Astrocyte (in vitro differentiated cells and primary cell): ENCODE data around the gene CD3G.

ENCODE experiments used
- EZH2 ChIP-seq: IDR thresholded peaks from 2 replicates; pipeline ENCODE4 v1.6.1; 2012; ENCODE audit warnings: mild to moderate bottlenecking, low read length, inconsistent platforms; ENCODE audit not compliant: insufficient read depth
- TF ChIP-seq, protein P1 (sequence below): IDR thresholded peaks from 2 replicates; pipeline ENCODE4 v1.5.1; 2011; ENCODE audit warnings: low read depth, mild to moderate bottlenecking, inconsistent platforms, low read length, moderate library complexity; ENCODE audit not compliant: insufficient read depth

DNA sequence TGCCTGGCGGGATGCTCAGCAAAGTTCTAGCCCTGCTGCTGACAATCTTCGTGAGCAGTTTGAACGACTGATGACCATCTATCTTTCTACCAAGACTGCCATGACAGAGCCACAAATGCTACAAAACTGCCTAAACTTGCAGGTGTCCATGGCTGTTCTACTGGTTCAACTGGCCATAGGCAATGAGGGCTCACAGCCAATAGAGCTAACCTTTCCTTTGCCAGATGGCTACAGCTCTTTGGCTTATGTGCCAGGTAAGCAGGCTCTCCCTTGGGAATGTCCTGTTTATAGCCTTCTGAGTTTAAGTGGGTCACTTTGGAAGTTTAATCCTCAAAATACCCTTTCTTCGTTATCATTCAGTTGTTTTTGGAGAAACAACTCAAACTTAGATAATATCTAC is 35.4 kb downstream of the CD3G start:
- TF ChIP-seq, protein P1, sequence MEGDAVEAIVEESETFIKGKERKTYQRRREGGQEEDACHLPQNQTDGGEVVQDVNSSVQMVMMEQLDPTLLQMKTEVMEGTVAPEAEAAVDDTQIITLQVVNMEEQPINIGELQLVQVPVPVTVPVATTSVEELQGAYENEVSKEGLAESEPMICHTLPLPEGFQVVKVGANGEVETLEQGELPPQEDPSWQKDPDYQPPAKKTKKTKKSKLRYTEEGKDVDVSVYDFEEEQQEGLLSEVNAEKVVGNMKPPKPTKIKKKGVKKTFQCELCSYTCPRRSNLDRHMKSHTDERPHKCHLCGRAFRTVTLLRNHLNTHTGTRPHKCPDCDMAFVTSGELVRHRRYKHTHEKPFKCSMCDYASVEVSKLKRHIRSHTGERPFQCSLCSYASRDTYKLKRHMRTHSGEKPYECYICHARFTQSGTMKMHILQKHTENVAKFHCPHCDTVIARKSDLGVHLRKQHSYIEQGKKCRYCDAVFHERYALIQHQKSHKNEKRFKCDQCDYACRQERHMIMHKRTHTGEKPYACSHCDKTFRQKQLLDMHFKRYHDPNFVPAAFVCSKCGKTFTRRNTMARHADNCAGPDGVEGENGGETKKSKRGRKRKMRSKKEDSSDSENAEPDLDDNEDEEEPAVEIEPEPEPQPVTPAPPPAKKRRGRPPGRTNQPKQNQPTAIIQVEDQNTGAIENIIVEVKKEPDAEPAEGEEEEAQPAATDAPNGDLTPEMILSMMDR = no peak
- TF ChIP-seq EZH2 = no peak
